IPS DF 6.9 (cell line): Measurements from ENCODE around the gene KIAA0513.

Source experiments
- DNase-seq: peaks from one replicate; pipeline ENCODE4 v3.0.0-alpha.2; 2013; ENCODE audit warnings: low read depth, low spot score
- H3K27ac ChIP-seq: one replicate; pipeline ENCODE4 v1.5.1; 2013; ENCODE audit warnings: low read length, control low read depth
- H3K27me3 ChIP-seq: 2 replicates; pipeline ENCODE4 v1.6.1; 2013; ENCODE audit warnings: mild to moderate bottlenecking, low read length; ENCODE audit not compliant: control insufficient read depth, insufficient read depth
- H3K36me3 ChIP-seq: 2 replicates; pipeline ENCODE4 v1.6.1; 2013; ENCODE audit warnings: low read length; ENCODE audit not compliant: control insufficient read depth, insufficient read depth
- H3K4me1 ChIP-seq: 2 replicates; pipeline ENCODE4 v1.6.1; 2013; ENCODE audit warnings: low read length; ENCODE audit not compliant: control insufficient read depth, insufficient read depth
- H3K4me3 ChIP-seq: 2 replicates; pipeline ENCODE4 v1.5.1; 2013; ENCODE audit warnings: mild to moderate bottlenecking, low read length
- H3K9me3 ChIP-seq: 2 replicates; pipeline ENCODE4 v1.6.1; 2013; ENCODE audit warnings: low read length, inconsistent platforms; ENCODE audit not compliant: control insufficient read depth, insufficient read depth
- WGBS: extraction: QIAGEN DNeasy Blood & Tissue Kit; methylation state at CpG from one replicate; pipeline ENCODE4 v1.1.7; 2013; ENCODE audit warnings: mixed read lengths, missing lambda C conversion rate; ENCODE audit not compliant: insufficient read length, insufficient coverage; 5-methylcytosine and 5-hydroxymethylcytosine counted together

KIAA0513 gene

GRCh38 chr16:84992717-84993075 is 34.9 kb upstream of the KIAA0513 start:
- WGBS = no CpG with 5 or more reads among the region's 3 CpGs
- no peaks in the 10 kb centered on the region for H3K27me3 ChIP-seq
- H3K27ac ChIP-seq = no peak overlapping the region
- H3K4me3 ChIP-seq = no peak overlapping the region
- no peak for DNase-seq
- H3K4me1 ChIP-seq = no peaks in the 10 kb centered on the region
- no peaks in the 10 kb centered on the region for H3K9me3 ChIP-seq
- H3K36me3 ChIP-seq = peaks cover 23% of the 10 kb centered on the region

GRCh38 chr16:84993926-84994325 is 33.7 kb upstream of the KIAA0513 start:
- Histone ChIP-seq H3K9me3 (no peaks in the 10 kb centered on the region), H3K36me3 (peaks cover 17% of the 10 kb centered on the region), H3K4me1 (no peaks in the 10 kb centered on the region), H3K4me3 (no peak overlapping the region), H3K27ac (no peak overlapping the region), H3K27me3 (no peaks in the 10 kb centered on the region)
- no peak for DNase-seq
- WGBS = no CpG with 5 or more reads among the region's 8 CpGs

- WGBS = 100% methylated on average over 1 of the region's 8 CpGs
- H3K27ac ChIP-seq = no peak overlapping the region
- H3K4me1 ChIP-seq = no peaks in the 10 kb centered on the region
- no peaks in the 10 kb centered on the region for H3K27me3 ChIP-seq
- H3K36me3 ChIP-seq = peaks cover 6% of the 10 kb centered on the region
- H3K4me3 ChIP-seq = no peak overlapping the region
- no peaks in the 10 kb centered on the region for H3K9me3 ChIP-seq
- DNase-seq = no peak
These were observed 31.9 kb upstream of the KIAA0513 start for GRCh38 chr16:84995663-84996062.

GRCh38 chr16:84996365-84996764 is 31.2 kb upstream of the KIAA0513 start:
- no peak for DNase-seq
- Histone ChIP-seq H3K27ac (no peak overlapping the region), H3K4me3 (no peak overlapping the region), H3K9me3 (no peaks in the 10 kb centered on the region), H3K4me1 (no peaks in the 10 kb centered on the region), H3K27me3 (no peaks in the 10 kb centered on the region), H3K36me3 (peaks cover 6% of the 10 kb centered on the region)
- no CpG with 5 or more reads among the region's 11 CpGs for WGBS

GRCh38 chr16:84999200-84999599 is 28.4 kb upstream of the KIAA0513 start:
- DNase-seq = no peak
- H3K9me3 ChIP-seq = no peaks in the 10 kb centered on the region
- no CpG with 5 or more reads among the region's 3 CpGs for WGBS
- no peak overlapping the region for H3K4me3 ChIP-seq
- no peak overlapping the region for H3K27ac ChIP-seq
- peaks cover 4% of the 10 kb centered on the region; the same call in 1 of the 2 replicates for H3K4me1 ChIP-seq
- no peaks in the 10 kb centered on the region; the same call in 1 of the 2 replicates for H3K36me3 ChIP-seq
- H3K27me3 ChIP-seq = no peaks in the 10 kb centered on the region

GRCh38 chr16:84999857-85000480 is 27.6 kb upstream of the KIAA0513 start:
- no CpG with 5 or more reads among the region's 11 CpGs for WGBS
- no peak for DNase-seq
- no peaks in the 10 kb centered on the region for H3K36me3 ChIP-seq
- H3K4me1 ChIP-seq = peaks cover 4% of the 10 kb centered on the region; the same call in 1 of the 2 replicates
- no peak overlapping the region for H3K4me3 ChIP-seq
- no peaks in the 10 kb centered on the region for H3K9me3 ChIP-seq
- H3K27me3 ChIP-seq = no peaks in the 10 kb centered on the region
- H3K27ac ChIP-seq = no peak overlapping the region

GRCh38 chr16:85002099-85002541 is 25.5 kb upstream of the KIAA0513 start:
- no peak overlapping the region for H3K4me3 ChIP-seq
- no peaks in the 10 kb centered on the region for H3K36me3 ChIP-seq
- WGBS = no CpG with 5 or more reads among the region's 10 CpGs

DNA sequence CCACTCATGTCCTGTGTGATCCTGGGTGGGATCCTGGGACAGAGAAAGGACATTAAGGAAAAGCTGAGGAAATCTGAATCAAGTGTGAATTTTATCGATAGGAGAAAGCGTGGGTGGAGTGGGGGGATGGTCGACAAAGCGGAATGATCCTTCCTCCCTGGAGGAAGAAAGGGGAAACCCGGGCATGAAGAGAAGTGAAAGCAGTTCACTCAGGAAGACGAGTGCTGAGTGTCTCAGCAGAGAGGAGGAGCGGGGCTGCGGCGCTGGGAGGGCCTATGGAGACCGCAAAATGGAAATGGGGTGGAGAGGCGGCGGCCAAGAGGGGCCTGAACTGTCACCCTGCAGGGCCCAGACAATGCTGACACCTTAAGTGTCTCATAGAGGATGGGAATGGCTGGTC is 25.0 kb upstream of the KIAA0513 start:
- no peak overlapping the region for H3K27ac ChIP-seq
- no peaks in the 10 kb centered on the region for H3K27me3 ChIP-seq
- no peaks in the 10 kb centered on the region for H3K36me3 ChIP-seq
- H3K4me1 ChIP-seq = peaks cover 4% of the 10 kb centered on the region; the same call in 1 of the 2 replicates
- H3K9me3 ChIP-seq = no peaks in the 10 kb centered on the region
- WGBS = 100% methylated on average over 3 of the region's 12 CpGs
- no peak for DNase-seq
- H3K4me3 ChIP-seq = no peak overlapping the region

More at GRCh38 chr16:85002099-85002541, 25.5 kb upstream of the KIAA0513 start:
- Histone ChIP-seq H3K4me1 (peaks cover 4% of the 10 kb centered on the region; the same call in 1 of the 2 replicates), H3K9me3 (no peaks in the 10 kb centered on the region), H3K27me3 (no peaks in the 10 kb centered on the region), H3K27ac (no peak overlapping the region)
- DNase-seq = no peak

GRCh38 chr16:85003076-85003475 is 24.5 kb upstream of the KIAA0513 start:
- no CpG with 5 or more reads among the region's 13 CpGs for WGBS
- Histone ChIP-seq H3K4me3 (no peak overlapping the region), H3K27me3 (no peaks in the 10 kb centered on the region), H3K4me1 (peaks cover 4% of the 10 kb centered on the region; the same call in 1 of the 2 replicates), H3K36me3 (no peaks in the 10 kb centered on the region), H3K9me3 (no peaks in the 10 kb centered on the region), H3K27ac (no peak overlapping the region)
- DNase-seq = no peak

DNA sequence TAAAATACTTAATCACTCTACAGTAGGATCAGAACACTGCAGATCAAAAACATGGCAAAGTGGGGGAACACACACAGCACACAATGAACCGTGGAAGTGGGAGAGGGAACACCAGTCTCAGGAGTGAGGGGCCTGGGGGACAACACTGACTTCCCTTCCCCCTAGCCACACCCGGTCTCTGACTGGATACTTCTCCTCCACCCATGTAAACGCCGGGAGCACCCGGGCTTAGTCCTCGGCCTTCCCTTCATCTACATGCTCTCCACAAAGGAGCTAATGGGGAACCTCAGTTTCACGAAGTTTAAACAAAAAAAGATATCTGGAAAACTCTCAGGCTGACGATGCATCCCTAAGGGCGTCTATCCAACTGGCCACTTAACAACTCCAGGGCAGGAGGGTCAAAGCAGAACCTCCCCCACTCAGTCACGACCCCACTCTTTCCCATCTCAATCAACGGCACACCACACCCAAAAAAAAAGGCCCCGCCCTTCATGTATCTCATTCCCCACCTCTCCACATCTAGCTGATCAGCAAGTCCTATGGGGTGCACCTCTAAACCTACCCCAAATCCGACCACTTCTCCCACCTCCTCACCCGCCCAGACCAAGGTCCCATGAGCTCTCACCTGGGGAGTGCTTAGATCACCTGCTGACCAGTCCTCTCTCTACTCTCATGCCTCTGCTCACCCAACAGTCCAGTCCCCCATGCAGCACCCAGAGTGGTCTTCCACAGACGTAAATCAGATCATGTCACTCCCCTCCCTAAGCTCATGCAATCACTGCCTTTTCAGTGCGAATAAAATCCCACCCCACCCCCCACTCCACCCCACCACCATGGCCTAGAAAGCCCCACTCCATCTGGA is 23.6 kb upstream of the KIAA0513 start:
- no peak for DNase-seq
- H3K27me3 ChIP-seq = no peaks in the 10 kb centered on the region
- no CpG with 5 or more reads among the region's 16 CpGs for whole genome bisulfite sequencing
- H3K4me3 ChIP-seq = no peak overlapping the region
- no peaks in the 10 kb centered on the region for H3K36me3 ChIP-seq
- no peaks in the 10 kb centered on the region for H3K9me3 ChIP-seq
- peaks cover 4% of the 10 kb centered on the region; the same call in 1 of the 2 replicates for H3K4me1 ChIP-seq
- H3K27ac ChIP-seq = no peak overlapping the region
